GM13976 (cell line): ENCODE data around the gene PDX1.
A peak's percentile ranks its signal among the peaks of the same experiment; 100 is the strongest.

Source experiments
- DNase-seq: peaks from one replicate; pipeline ENCODE4 v3.0.0; 2012; ENCODE audit warnings: low spot score
- in situ Hi-C: fragments of 300-500 bp; cut with MboI; formaldehyde crosslinking; loops from one replicate; pipeline ENCODE4 v1.12.0; 2022; ENCODE audit warnings: low sequenced_read_pairs, mixed read lengths, inconsistent platforms; ENCODE audit not compliant: unreplicated experiment
- TF ChIP-seq, protein P1 (sequence below): IDR thresholded peaks from 2 replicates; pipeline ENCODE4 v1.5.1; 2012; ENCODE audit warnings: borderline replicate concordance, mild to moderate bottlenecking; ENCODE audit not compliant: insufficient read depth; ENCODE audit errors: extremely low read depth, missing control alignments, control extremely low read depth

PDX1 gene

DNA sequence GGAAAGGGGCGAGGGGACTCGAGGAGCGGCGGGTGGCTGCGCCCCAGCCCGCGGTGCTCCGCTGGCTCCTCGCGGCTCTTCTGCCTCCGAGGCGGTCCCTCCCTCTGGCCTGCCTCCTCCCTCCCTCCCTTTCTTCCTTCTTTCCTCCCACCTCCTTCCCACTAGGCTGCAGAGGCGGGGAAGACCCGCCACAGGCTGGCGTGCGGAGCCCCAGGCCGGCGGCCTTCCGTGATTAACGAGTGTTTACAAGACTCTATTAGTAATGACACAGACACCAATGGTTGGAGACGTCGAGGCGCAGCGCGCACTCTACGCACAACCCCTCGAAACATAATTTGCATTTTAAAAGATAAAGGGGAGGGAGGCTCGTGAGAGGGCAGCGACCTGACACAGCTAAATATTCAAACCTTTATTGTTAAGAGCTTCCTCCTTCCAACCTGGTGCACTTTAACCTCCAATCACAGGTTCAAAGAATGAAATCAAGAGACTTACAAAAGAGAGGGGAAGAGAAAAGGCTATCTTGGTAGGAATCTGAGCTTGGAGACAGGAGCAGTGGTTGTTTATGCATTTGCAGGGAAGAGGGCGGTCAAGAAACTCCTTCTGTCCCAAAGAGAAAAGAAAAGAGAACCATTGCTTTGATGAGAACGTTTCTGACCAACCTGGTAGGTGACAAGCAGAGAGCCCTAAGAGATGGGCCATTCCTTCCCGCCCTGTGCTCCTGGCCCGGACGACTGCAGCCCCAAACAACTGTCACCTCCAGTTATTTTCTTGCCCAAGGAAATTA, 49.5 kb downstream of the PDX1 start, which contains the start of gene CDX2:
Gene CDX2 (minus strand): TSS at position 234 of the 784 bp plus-strand sequence. CDS start 309 bp downstream, outside the sequence.
- DNase-seq: peak; percentile 21
- TF ChIP-seq, protein P1, sequence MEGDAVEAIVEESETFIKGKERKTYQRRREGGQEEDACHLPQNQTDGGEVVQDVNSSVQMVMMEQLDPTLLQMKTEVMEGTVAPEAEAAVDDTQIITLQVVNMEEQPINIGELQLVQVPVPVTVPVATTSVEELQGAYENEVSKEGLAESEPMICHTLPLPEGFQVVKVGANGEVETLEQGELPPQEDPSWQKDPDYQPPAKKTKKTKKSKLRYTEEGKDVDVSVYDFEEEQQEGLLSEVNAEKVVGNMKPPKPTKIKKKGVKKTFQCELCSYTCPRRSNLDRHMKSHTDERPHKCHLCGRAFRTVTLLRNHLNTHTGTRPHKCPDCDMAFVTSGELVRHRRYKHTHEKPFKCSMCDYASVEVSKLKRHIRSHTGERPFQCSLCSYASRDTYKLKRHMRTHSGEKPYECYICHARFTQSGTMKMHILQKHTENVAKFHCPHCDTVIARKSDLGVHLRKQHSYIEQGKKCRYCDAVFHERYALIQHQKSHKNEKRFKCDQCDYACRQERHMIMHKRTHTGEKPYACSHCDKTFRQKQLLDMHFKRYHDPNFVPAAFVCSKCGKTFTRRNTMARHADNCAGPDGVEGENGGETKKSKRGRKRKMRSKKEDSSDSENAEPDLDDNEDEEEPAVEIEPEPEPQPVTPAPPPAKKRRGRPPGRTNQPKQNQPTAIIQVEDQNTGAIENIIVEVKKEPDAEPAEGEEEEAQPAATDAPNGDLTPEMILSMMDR: no peak
- in situ Hi-C loops: loop anchor here (25.0 kb wide), 1 partner anchor 1007 kb away; no protein-coding TSS in a partner anchor

DNA sequence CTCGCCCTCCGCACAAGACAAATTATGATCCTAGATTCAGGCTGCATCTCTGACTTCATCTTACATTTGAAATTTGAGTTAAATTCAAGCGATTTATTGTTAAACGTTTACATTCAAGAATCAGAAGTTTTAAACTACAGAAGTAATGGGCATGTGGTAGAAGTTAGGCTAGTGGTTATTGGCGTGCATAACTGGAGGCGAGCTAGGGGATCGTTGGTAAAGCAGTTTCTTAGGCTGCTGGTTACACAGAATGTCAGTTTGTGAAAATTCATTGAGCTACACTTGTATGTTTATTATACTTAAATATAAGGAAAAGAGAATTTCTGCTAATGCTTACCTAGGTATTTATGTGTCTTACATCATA, 50.0 kb downstream of the PDX1 start:
- TF ChIP-seq, protein P1: no peak
- DNase-seq: no peak
- in situ Hi-C loops: loop anchor here (10.0 to 25.0 kb wide), 2 partner anchors 595 to 1008 kb away; no protein-coding TSS in a partner anchor

DNA sequence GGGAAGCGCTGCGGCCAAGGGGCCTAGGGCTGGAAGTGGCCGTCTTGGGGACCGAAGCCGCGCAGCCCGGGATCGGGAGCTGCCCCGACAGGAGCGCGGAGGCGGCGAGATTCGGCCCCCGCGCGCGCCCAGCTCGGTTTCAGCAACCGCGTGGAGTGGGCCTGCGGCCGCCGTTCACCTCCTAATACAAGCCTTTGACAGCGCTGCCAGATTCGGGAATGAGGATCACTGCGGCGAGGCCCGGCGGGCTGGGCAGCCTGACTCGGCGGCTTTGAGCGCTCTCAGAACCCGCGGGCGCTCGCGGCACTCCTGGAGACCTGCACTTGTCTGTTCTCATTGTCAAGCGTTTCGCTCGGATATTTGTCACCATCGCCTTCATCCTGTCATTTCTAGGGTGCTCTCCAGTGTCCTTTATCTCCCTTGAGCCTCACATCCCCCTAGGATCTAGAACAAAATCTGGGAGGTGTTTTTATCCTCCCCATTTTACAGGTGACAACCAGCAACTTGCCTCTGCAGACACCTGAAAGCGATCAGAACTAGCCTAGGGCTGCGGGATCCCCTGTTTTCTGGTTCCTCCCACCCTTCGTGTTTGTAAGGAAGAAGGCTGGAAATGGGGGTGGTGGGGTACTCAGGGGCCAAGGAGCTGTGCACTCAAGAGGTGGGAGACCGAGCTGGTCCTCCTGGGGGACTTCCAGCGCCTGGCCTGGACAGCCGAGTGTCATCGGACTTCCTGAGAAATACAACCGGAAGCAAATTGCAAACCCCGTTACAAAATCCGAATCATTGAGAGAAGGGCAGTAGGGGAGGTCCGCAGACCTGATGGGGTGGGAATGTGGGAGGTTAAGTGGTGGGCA, 50.8 kb downstream of the PDX1 start:
- DNase-seq: peak; percentile 28
- TF ChIP-seq, protein P1: no peak
- in situ Hi-C loops: loop anchor here (10.0 to 25.0 kb wide), 2 partner anchors 596 to 1008 kb away; no protein-coding TSS in a partner anchor

DNA sequence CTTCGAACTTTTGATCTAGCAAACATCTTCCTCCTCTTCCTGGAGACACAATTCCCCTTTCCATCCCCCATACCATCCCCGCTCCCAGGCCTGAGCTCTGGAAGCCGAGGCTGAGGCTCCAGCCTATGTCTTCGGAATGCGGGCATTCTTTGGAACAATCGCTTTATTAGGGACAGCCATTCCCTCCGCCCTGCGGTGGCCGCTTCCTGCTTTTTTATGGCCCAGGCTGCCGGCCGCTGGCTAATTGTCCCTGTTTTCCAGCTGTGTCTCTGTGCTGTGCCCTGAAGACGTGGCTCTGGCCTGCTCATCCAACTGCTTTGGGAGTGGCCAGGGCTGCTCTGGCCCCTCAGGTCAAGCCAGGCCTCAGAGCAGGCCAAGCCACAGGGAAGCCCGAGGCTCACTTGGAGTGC, 51.4 kb downstream of the PDX1 start:
- no peak for DNase-seq
- TF ChIP-seq, protein P1: no peak
- in situ Hi-C loops: loop anchor here (10.0 to 25.0 kb wide), 2 partner anchors 596 to 1009 kb away; no protein-coding TSS in a partner anchor

DNA sequence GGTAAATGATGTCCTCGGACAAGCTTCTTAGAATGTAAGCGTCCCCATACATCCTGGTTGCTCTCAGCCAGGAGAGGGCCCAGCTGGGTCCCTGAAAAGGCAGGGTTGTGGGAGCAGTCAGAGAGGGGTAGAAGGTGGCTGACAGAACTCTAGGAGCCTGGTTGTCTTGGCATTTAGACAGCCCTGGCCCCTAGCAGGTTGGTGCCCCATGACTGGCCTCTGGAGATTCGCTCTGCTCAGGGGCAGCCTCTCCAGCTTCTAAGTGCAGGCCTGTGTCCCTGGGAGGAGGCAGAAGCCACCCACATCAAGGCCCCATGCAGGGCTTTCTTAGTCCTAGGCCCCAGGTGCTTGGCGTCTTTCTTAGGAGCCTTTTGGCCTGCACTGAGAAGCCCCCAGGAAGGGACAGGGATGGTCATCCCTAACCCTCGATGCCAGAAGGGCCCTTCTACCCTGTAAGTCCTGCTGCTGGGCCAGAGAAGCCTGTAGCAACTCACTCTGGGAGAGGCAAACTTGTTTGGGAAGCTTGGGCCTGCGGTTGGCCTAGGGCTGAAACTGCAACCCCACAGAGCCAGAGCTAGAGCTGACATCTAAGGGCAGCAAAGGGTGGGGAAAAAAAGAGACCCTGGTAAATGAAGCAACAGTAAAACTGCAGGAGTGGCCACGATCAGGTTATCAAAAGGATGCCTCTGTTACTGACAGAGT, 52.1 kb downstream of the PDX1 start:
- in situ Hi-C loops: loop anchor here (10.0 to 25.0 kb wide), 2 partner anchors 597 to 1010 kb away; no protein-coding TSS in a partner anchor
- DNase-seq: peak; percentile 24
- TF ChIP-seq, protein P1: no peak

DNA sequence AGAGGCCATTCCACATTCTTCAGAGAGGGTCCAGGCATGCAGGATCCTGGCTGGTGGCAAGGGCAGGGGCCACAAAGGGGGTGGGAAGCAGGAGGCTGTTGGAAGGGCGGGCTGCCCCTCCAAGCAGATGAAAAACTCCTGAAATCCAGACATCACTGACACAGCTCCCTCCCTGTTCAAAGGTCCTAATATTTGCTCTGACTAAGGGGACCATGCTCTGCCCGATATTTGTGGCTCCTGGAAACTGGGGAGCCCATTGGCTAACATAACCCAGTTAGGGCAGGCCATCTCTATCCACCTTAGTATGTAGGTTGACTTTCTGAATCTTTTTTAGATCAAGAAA, 52.6 kb downstream of the PDX1 start:
- no peak for DNase-seq
- in situ Hi-C loops: loop anchor here (10.0 to 25.0 kb wide), 2 partner anchors 598 to 1010 kb away; no protein-coding TSS in a partner anchor
- TF ChIP-seq, protein P1: no peak
